AG04450 (cell line): ENCODE data around the gene MYO1F. TPM values are rescaled to one million over a fixed set of nuclear protein-coding genes. Genes with fewer than 3 reads are reported as not detected.
"Not testable (repeated sequence)": the region's sequence is repeated elsewhere in the genome, so short reads cannot be mapped to it uniquely, and the experiment has no call there.

Experiments
- CTCF ChIA-PET: fragments of 300-600, 350-600 bp; formaldehyde crosslinking; extraction: SDS; loops from one replicate; lab custom pipeline; 2022; ENCODE audit warnings: antibody characterized with exemption, inconsistent platforms; lab: Charles Lee
- POLR2A ChIA-PET: fragments of 350-600 bp; formaldehyde crosslinking; extraction: SDS; loops from one replicate; lab custom pipeline; 2021; ENCODE audit warnings: antibody characterized with exemption, inconsistent platforms; lab: Yijun Ruan, JAX
- DNase-seq: peaks from one replicate; pipeline ENCODE4 v3.0.0-alpha.2; 2011; ENCODE audit warnings: low read depth, low spot score
- H3K27ac ChIP-seq: one replicate; pipeline ENCODE4 v1.5.1; 2012; ENCODE audit warnings: low read depth, low read length, control low read depth
- H3K27me3 ChIP-seq: one replicate; pipeline ENCODE4 v1.6.0; 2012; ENCODE audit warnings: low read length; ENCODE audit not compliant: control insufficient read depth, insufficient read depth
- H3K4me3 ChIP-seq: 2 replicates; pipeline ENCODE4 v1.5.1; 2011; ENCODE audit warnings: mild to moderate bottlenecking, low read depth, low read length, control low read depth
- H3K9me3 ChIP-seq: 2 replicates; pipeline ENCODE4 v1.5.1; 2012; ENCODE audit warnings: low read length; ENCODE audit not compliant: control insufficient read depth, insufficient read depth
- CTCF ChIP-seq: IDR thresholded peaks from 2 replicates; pipeline ENCODE4 v1.5.1; 2011; ENCODE audit warnings: low read depth, low read length, control low read depth, inconsistent platforms
- polyA plus RNA-seq: library from polyadenylated mRNA; depleted of rRNA; stranded (reverse); fragments of >200 nt; gene quantifications from 2 replicates; pipeline ENCODE4 v1.2.3, GENCODE V29; 2011

MYO1F gene
- polyA plus RNA-seq, 1 experiment = 0.10 TPM

GRCh38 chr19:8575467-8575997 lies 1.7 kb downstream of the MYO1F start:
- POLR2A ChIA-PET = no interaction called here
- no peak for TF ChIP-seq CTCF
- Histone ChIP-seq H3K4me3 (no peak overlapping the region), H3K27ac (no peak overlapping the region), H3K27me3 (peaks cover 4% of the 10 kb centered on the region), H3K9me3 (no peaks in the 10 kb centered on the region; the same call in 1 of the 2 replicates)
- no peak for DNase-seq
- CTCF ChIA-PET = interaction anchor here (0.5 kb wide), 1 partner anchor 257 kb away, joined by 5 read pairs; no protein-coding TSS in a partner anchor

GRCh38 chr19:8574619-8574922 lies 2.7 kb downstream of the MYO1F start:
- H3K9me3 ChIP-seq, H3K27ac ChIP-seq, DNase-seq, H3K4me3 ChIP-seq, POLR2A ChIA-PET, H3K27me3 ChIP-seq, CTCF ChIA-PET: not testable (repeated sequence)

- no peak for DNase-seq
- ChIA-PET POLR2A (no interaction called here), CTCF (no interaction called here)
- H3K27me3 ChIP-seq = peaks cover 2% of the 10 kb centered on the region
- no peak for TF ChIP-seq CTCF
- no peaks in the 10 kb centered on the region; the same call in 1 of the 2 replicates for H3K9me3 ChIP-seq
- no peak overlapping the region for H3K27ac ChIP-seq
- no peak overlapping the region for H3K4me3 ChIP-seq
Observed at GRCh38 chr19:8573316-8573715, 3.9 kb downstream of the MYO1F start.

- Histone ChIP-seq H3K27ac (no peak overlapping the region), H3K9me3 (no peaks in the 10 kb centered on the region; the same call in 1 of the 2 replicates), H3K4me3 (no peak overlapping the region), H3K27me3 (no peaks in the 10 kb centered on the region)
- DNase-seq = no peak
- no peak for TF ChIP-seq CTCF
- ChIA-PET CTCF (interaction anchor here (0.8 to 3.4 kb wide), 2 partner anchors 9 to 12 kb away, joined by 5 to 56 read pairs; no protein-coding TSS in a partner anchor), POLR2A (interaction anchor here (0.9 to 1.0 kb wide), 2 partner anchors 45 to 249 kb away, joined by 3 to 4 read pairs; partner anchors contain the start of gene RPS28)
Observed at GRCh38 chr19:8571006-8571411, 6.2 kb downstream of the MYO1F start.

- Histone ChIP-seq H3K4me3 (no peak overlapping the region), H3K27ac (peak overlapping the region; percentile 31), H3K27me3 (no peaks in the 10 kb centered on the region), H3K9me3 (no peaks in the 10 kb centered on the region; the same call in 1 of the 2 replicates)
- ChIA-PET POLR2A (interaction anchor here (0.5 to 1.0 kb wide), 5 partner anchors 22 to 228 kb away, joined by 3 to 5 read pairs (median 5); partner anchors contain the start of genes MARCHF2 and ZNF414), CTCF (interaction anchor here (0.6 to 1.6 kb wide), 3 partner anchors 11 to 1927 kb away, joined by 3 to 38 read pairs (median 5); no protein-coding TSS in a partner anchor)
- DNase-seq = peak; percentile 90
- no peak for TF ChIP-seq CTCF
Observed at GRCh38 chr19:8569066-8569771, 8.0 kb downstream of the MYO1F start.
